NAMALWA (cell line): ENCODE measurements around the gene IL10RA.
"Not testable (repeated sequence)": the region's sequence is repeated elsewhere in the genome, so short reads cannot be mapped to it uniquely, and the experiment has no call there.

Experiments used
- DNase-seq: peaks from one replicate; pipeline ENCODE4 v3.0.0-alpha.2; 2015; ENCODE audit warnings: low spot score

IL10RA gene

DNA sequence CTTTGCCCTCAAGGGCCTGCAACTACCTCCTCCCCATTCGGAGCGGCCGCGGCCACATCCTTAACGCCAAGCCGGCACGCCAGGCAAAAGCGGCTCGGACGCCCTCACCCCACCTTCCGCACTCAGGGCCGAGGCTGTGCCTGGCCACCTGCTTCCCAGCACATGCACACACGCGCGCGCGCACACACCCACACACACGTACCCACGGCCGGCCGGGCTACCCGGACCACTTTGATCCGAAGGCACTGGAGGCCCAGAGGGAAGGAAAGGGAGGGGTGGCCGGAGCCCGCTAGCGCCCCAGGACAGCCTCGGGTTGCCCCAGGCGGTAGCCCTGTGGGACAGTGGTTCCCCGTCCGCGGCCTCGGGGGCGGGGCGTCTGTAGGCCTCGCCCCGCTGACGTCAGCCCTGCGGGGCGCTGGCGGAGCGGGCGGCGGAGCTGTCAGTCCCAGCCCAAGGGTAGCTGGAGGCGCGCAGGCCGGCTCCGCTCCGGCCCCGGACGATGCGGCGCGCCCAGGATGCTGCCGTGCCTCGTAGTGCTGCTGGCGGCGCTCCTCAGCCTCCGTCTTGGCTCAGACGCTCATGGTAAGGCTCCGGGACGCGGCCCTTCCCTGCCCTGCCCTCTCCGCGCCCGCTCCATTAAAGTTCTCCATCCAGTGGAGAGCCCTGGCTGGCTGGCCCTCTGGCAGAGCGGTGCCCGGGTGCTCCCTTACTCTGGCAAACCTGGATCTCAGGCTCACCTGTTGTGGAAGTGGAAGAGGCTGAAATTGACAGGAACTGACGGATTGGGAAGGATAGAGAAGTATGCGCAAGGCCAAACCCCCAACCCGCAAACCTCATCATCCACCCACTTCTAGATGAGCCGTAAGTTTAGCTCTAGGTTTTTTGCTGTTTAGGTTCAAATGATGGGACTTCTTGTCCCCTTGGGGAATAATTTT lies at the start of gene IL10RA:
IL10RA (plus strand) TSS at position 442 of the 935 bp plus-strand sequence; CDS start at position 516, 74 bp downstream.
- peak; percentile 89 for DNase-seq

DNA sequence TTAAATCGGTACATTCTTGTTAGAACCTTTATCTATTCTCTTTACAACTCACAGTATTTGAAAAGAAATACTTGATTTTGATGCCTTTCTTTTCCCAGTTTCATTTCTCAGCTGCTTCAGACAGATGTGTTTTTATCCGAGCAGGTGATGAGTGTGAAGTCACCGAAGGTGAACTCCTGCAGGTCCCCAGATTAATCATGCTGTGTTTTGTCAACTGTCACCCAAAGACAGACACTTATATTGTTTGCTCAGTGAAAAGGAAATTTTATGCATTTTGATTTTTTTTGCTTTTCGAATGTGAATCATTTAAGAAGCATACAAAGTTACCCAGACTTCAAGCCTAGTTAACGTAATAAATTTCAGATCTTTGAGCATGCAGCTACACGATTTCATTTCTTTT lies 49.2 kb upstream of the IL10RA start:
- DNase-seq, result no peak

DNA sequence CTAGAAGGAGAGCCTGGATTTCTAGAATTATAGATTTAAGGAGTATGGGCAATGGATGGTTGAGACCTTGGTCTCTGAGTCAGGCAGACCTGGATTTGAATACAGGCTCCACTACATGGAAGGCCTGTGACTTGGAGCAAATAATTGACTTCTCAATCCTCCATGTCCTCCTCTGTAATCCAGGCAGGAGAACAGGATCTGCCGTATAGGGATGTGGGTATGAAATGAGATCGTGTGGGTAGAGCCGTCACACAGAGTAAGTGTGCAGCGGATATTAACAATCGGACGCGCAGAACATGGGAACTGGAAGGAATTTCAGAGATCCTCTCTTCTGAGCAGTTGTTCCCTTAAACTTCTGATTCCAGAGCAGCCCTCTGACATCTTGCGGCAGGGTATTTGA lies 45.5 kb upstream of the IL10RA start:
- DNase-seq, result no peak

DNA sequence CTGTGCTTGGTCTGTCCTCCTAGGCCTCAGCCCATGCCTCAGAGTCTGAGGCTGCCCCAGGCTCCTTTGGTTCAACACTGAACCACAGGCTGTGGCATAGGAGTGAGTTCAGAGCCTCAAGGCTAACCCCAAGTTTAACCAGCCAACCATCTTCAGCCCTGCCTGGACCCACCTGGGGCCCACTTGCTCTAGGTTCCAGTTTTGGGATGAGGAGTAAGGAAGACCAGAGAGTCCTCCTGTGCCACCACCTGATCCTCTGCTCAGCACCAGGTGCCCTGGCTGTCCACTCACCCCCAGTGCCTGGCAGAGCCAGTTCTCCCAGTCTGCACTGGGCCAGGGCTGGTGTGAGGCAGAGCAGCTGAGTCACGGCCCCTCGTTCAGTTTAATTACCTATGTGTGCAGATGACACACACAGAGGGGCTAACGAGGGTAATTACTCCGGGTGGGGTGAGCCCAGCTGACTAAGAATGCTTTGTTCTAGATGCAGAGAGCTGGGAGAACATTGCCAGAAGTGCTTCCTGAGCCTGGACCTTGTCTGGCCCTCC lies 45.0 kb upstream of the IL10RA start:
- no peak for DNase-seq

DNA sequence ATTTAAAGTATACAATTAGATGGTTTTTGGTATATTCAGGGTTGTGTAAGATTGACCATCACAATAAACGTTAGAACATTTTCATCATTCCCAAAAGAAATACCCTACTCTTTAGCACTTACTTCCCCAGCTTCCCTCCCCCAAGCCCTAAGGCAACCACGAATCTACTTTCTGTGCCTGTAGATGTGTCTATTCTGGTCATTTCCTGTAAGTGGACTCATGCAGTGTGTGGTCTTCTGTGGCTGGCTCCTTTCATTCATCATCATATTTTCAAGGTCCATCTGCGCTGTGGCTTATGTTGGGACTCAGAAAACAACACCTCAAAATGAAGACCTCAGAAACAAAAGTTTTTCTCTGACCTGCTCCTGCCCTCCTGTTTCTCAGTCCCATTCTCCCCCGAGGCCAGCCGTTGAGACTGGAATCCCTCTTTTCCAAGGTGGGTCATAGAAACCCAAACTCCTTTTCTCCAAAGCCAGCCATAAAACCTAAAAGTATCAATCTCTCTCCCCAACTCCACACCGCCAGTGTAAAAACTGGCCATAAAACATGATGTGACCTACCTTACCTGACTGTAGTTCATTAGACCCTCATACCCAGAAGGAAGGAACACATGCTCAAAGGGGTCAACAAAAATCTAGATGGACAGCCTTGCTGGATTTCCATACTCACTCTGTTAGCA lies 44.1 kb upstream of the IL10RA start:
- DNase-seq, result no peak

DNA sequence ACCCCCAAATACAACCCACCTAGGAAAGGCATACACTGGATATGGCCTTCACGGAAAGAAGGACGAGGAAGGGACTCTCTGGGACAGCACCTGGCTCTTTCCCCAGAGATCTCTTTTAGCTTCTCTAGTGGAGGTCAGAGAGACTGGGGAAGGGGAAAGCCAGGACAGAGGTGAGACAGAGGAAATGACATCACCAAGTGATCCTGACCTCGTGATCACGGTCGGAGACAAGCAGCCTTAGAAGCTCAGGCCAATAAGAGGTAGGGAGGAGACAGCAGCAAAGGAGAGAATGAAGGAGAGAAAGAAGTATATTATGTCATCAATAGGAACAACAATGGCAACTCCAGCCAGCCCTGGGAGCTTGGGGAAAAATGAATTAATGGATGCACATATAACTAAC lies 41.6 kb upstream of the IL10RA start:
- no peak for DNase-seq

DNA sequence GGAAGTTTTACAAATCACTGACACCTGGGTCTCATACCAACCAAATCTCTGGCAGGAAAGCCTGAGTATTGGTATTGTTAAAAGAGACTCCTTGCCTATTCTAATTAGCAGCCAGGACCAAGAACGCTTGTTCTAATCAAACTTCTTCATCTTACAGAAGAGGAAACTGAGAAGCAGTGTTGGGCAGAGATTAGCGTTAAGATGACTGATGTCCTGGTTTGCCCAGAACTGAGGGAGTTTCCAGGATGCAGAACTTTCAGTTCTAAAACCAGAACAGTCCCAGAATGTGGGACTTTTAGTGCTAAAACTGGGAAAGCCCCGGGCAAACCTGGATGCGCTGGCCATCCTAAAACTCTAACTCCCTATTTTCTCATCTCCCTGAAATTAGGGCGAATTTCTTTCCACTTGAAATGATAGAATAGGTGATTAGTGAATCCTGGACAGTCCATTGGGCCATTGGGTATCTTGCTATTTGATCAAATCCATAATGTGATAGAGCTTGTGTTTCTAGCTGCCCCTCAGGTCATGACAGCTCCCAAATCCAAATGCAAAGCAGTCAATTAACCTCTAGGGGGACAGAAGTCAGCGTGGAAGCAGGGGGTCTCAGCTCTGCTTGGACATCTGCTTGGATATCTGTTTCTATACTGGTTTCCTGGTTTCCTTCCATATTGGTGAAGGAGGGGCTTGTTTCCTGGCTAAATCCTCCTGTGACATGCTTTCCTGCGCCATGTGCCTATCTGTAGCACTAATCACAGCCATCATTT lies 41.0 kb upstream of the IL10RA start:
- DNase-seq, result peak; percentile 36

DNA sequence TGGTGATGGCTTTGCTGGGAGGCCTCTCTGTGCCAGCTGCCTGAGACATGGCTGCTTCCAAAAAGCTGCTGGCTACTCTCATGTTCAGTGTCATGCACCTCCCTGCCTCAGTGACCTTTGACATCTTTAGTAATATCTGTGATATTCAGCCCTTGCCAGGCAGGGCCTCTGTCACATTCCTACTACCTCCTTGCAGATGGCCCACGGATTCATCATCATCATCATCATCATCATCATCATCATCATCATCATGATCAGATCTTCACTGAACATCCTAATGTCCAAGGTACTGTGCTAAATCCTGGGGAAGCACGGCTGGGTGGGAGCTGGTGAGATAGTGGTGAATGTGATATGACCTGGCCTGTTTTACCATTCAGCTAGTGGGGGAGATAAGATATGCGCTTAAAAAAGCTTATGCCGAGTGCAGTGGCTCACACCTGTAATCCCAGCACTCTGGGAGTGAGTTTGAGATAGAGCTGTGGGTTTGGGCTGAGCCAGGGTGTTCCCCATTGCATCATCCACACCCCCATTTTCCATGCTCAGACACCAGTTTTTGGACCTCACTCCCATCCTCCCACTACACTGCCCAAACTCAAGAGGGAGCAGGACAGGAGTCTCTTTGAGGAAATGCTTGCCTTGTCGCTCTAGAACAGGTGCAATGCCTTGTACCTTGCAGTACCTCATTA lies 39.9 kb upstream of the IL10RA start:
- no peak for DNase-seq

DNA sequence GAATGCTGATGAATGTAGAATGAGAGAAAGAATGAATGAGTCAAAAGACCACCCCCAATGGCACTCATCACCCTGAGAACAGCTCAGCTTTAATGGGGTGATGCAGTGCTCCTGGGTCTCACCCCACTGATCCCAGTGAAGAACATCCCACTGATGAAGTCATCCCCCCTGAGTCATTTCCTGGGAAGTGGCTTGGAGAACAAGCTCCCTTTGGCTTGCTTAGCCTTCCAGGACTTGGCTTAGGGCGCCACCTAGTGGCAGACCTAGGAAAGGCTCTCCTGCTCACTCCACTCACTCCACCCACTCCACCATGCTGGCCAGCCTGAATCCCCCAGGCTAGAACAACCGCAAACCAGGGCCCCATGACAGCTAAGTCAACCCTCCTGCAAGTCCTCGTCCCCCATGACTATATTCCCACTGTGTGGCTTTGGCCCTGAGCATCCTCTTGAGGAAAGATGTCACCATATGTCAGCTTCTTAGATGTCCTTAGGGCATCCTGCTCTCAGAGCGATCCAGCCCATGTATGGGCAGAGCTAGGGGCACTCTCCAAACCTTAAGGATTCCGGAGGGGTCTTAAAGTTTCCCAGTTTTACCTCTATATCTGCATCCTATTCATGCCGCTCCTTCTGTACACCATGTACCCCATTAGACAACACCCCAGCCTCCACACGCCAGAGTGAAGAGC lies 39.2 kb upstream of the IL10RA start:
- DNase-seq, result peak; percentile 76

DNA sequence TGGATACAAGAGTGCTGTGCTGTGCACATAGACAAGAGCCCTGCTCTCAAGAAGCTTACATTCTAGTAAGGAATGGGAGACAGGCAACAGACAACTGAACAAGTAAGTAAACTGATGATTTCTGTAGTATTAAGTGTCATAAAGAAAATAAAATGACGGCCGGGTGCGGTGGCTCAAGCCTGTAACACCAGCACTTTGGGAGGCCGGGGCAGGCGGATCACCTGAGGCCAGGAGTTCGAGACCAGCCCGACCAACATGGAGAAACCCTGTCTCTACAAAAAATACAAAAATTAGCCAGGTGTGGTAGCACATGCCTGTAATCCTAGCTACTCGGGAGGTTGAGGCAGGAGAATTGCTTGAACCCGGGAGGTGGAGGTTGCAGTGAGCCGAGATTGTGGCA lies 38.4 kb upstream of the IL10RA start:
- not testable (repeated sequence) for DNase-seq

DNA sequence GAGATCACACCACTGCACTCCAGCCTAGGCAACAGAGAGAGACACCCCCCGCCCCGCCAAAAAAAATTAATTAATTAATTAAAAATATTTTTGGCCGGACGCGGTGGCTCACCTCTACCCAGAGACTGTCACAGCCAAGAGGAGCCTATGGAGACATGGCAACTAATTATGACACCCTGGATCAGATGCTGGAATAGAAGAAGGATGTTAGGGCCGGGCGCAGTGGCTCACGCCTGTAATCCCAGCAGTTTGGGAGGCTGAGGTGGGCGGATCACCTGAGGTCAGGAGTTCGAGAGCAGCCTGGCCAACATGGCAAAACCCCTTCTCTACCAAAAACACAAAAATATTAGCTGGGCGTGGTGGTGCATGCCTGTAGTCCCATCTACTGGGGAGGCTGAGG lies 37.7 kb upstream of the IL10RA start:
- not testable (repeated sequence) for DNase-seq

DNA sequence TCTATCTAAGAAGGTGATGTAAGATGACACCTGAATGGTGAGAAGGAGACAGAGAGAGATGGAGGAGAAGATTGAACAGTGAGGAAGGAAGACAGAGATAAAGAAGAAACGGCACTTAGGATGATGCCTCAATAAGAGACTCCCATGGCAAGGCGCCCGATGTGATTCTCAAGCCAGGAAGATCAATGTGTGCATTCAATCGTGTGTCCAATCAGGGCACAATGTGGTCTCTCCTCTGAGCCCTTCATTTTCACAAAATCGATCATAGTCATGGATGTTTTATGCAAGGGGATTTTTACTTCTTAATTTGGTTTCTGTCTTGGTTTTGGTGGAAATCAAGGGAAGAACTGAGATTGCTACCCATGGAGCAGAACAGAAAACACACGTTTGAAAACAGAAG lies 37.1 kb upstream of the IL10RA start:
- no peak for DNase-seq

DNA sequence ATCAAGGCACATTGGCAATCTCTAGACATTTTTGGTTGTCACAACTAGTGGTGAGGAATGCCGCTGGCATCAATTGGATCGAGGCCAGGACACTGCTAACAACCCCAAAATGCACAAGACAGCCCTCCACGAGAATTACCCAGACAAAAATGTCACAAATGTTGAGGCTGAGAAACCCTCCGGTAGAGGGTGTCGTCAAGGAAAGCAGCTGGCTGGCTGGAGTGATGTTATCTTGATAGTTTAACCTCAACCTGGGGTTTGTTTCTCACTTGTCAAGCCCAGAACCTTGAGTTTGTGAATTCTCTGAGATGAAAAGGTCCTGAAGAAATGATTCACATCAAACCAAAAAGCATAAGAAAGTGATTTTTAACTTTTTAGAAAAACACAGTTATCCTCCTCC lies 35.9 kb upstream of the IL10RA start:
- peak; percentile 77 for DNase-seq

DNA sequence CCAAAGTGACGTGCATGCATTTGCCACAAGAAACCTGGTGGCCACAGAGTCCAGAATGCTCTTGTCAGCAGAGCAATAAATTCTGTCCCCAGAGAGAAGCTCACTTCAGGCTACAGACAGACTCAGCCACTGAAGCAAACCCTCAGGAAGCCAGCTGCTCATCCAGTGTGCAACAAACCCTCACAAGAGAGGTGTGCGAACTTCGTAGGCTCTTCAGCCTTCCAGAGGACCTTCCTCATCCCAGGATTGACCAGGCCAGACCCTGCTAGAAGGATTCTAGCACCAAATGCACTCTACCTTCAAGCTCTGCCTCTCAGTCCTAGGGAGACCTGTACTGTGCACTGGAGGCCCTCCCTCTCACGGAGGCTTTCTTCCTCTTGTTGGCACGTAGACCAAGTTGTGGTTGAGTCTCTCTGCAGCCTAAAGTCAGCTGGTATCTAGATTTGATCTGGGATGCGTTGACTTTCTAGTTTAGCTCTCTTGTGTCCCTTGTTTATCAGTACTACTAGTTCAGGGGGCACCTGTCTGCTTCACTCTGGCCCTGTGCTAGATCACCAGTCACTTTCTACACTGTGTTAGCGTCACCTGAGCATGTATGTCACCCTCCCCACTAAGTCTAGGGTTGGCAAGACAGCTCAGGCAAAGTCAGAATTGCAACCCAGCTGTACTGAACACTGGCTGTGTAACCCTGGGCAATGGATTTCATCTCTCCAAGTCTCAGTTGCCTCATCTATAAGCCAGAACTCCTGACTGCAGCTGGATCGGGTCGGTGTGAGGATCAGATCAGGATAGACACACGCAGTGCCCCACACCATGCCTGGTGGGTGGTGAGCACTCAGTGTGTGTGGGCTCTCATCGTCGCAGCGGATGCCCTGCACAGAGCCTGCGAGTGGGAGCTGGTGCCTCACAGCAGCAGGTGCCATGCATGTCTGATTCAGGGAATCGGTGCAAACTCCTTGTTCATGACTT lies 34.9 kb upstream of the IL10RA start:
- DNase-seq, result peak; percentile 69

DNA sequence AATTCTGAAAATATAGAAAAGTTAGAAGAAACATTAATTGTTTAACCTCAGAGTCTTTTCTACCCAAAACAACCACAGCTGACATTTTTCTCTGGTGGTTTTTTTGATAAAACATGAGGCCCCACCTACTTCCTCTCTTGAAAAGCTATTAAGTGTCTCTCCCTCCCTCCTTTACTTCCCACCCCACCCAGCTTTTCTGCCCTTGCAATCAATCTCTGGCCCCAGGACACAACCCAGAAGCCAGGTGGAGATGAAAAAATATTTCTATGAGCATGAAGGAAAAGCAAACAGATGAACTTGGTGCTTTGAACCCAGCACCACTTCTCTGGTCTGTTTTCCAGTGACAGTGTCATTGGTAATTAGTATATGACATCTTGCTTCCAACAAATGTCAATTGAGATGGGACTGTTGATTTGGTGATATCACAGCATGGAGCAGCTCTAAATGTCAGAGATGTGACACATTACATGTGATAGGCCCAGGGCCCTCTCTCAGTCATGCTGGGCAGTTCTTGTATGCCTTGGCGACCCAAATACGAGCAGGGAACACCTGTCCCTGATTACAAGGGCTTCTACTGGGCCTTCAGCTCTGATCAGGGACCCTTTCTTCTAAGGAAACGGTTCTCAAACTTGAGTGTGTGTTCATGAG lies 33.0 kb upstream of the IL10RA start:
- no peak for DNase-seq

DNA sequence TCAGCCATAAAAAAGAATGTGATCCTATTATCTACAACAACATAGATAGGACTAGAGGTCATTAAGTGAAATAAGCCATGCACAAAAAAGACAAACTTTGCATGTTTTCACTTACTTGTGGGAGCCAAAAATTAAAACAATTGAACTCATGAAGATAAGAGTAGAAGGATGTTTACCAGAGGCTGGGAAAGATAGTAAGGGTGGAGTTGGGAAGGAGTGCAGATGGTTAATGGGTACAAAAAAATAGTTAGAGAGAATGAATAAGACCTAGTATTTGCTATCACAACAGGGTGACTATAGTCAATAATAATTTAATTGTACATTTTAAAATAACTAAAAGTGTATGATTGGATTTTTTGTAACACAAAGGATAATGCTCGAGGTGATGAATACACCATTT lies 27.2 kb upstream of the IL10RA start:
- DNase-seq, result no peak

DNA sequence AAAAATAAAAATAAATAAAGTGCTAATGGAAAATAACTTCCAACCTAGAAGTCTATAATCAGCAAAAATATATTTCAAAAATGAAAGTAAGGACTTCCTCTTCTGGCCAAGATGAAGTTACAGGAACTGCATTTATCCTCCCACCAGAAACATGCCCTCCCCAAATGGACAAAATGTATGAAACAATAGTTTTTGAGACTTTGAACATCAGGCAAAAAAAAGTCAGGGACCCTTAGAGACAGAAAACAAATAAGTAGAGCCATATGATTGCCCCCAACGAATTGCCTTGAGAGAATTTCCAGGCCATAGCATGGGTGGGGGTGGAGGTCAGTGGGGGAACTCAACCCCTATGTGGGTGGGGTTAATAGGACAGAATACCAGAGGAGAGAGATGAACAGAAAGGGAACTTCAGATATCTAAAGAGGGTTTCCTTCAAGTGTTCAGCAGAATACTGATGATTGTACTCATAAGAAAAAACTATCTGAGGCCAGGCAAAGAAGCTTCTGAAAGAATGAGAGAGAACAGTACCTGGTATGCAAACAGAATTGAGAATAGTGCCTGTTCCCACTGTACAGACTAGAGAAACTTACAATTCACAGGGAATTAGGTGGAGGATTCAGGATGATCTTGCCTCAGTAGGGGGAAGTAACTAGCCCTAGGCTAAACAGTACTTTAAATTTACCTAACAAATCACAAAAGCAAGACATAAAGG lies 26.6 kb upstream of the IL10RA start:
- peak; percentile 39 for DNase-seq

DNA sequence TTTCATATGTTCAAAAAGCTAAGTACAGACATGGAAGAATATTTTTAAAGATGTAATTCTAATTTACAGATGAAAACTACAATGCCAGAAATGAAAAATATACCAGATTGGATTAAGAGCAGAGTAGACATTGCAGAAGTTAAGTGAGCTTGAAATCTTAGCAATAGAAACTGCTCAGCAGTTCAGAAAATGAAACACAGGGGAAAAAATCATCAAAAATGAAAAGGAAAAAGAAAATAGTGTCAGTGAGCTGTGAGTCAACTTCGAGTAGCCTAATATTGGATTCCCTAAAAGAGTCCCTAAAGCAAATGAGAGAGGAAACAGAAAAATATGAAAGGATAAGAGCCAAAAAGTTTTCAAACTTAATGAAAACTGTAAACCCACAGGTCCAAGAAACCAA lies 25.8 kb upstream of the IL10RA start:
- DNase-seq, result no peak

DNA sequence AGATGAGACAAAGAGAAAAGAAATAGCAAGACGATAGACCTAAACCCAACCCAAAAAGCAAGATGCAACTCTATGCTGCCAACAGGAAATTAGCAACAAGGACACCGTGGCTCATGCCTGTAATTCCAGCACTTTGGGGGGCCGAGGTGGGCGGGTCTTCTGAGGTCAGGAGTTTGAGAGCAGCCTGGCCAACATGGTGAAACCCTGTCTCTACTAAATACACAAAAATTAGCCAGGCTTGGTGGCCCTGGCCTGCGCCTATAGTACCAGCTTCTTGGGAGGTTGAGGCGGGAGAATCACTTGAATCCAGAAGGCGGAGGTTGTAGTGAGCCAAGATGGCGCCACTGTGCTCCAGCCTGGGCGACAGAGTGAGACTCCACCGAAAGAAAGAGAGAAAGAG lies 24.3 kb upstream of the IL10RA start:
- no peak for DNase-seq
